ENCODE measurements around the gene ARL4D.

The ARL4D gene

DNA sequence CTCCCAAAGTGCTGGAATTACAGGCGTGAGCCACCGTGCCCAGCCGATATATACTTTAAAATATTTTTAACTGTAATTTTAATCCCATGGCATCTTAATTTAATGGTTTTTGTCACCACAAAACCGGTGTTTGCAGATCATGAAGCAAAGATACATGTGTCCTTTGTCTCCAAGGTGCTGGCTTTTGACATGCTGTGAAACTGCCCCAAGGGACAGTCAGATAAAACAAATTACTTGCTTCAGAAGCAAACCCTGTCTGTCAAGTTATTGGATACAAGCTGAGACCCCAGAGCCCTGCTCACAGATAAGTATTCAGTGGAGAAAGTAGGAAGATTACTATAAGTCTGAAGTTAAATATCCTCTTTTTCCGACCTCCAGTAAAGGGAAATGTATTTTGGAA, 39.8 kb downstream of the ARL4D start:
- no peak for DNase-seq (ENCODE audit: low read depth)
- no peak for TF ChIP-seq CTCF (IDR thresholded peaks at IDR 0.05; ENCODE audit: insufficient read depth, low read depth, low read length, missing control alignments)
- H3K4me3 ChIP-seq (ENCODE audit: low read length), result no peak overlapping the region

- TF ChIP-seq CTCF (IDR thresholded peaks at IDR 0.05; ENCODE audit: insufficient read depth, low read depth, low read length, missing control alignments), result no peak
- DNase-seq (ENCODE audit: low read depth), result no peak
- no peak overlapping the region for H3K4me3 ChIP-seq (ENCODE audit: low read length)
Observed at GRCh38 chr17:43439041-43439440, 40.2 kb downstream of the ARL4D start.

- TF ChIP-seq CTCF (IDR thresholded peaks at IDR 0.05; ENCODE audit: insufficient read depth, low read depth, low read length, missing control alignments), result no peak
- peak; percentile 69 for DNase-seq (ENCODE audit: low read depth)
Observed at GRCh38 chr17:43442711-43443110, 43.9 kb downstream of the ARL4D start.

GRCh38 chr17:43443381-43443780, 44.6 kb downstream of the ARL4D start:
- TF ChIP-seq CTCF (IDR thresholded peaks at IDR 0.05; ENCODE audit: insufficient read depth, low read depth, low read length, missing control alignments), result no peak
- DNase-seq (ENCODE audit: low read depth), result no peak
- H3K4me3 ChIP-seq (ENCODE audit: low read length), result no peak overlapping the region

More at GRCh38 chr17:43442711-43443110, 43.9 kb downstream of the ARL4D start:
- H3K4me3 ChIP-seq (ENCODE audit: low read length), result no peak overlapping the region

DNA sequence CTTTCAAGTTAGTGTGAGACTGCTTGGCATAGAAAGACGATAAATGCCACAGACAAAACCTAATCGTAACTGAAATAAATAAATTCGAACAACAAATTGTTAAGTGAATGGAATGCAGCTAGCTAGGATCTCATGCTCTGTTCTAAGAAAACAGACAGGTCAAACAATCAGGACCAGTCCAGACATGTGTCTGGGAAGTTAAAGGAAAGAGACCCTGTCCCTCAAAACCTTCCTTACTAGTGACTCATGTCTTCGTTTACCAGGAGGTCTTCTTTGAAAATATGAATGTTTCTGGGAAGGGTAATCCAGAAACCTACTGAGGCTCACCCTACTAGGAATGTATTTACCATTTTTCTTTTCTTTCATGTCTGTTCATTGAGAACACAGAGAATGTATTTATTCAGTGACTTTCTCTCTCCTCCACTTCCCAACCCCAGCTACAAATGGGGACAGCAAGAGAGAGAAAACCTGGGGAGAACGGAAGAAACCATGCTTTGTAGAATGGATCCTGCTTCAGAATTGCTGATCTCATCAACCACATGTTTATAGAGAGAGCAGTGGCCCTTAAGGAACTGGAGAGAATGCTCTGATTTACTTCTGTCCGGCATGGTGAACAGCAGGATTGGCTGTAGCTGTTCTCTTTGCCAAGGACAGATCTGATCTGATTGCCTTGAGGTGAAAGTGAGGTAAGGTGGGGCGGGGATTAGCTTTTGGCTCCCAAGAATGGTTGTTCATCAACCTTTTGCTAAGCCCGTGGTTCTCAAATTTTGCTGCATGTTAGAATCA, 45.6 kb downstream of the ARL4D start:
- H3K4me3 ChIP-seq (ENCODE audit: low read length), result no peak overlapping the region
- peak; percentile 80 for DNase-seq (ENCODE audit: low read depth)
- no peak for TF ChIP-seq CTCF (IDR thresholded peaks at IDR 0.05; ENCODE audit: insufficient read depth, low read depth, low read length, missing control alignments)

DNA sequence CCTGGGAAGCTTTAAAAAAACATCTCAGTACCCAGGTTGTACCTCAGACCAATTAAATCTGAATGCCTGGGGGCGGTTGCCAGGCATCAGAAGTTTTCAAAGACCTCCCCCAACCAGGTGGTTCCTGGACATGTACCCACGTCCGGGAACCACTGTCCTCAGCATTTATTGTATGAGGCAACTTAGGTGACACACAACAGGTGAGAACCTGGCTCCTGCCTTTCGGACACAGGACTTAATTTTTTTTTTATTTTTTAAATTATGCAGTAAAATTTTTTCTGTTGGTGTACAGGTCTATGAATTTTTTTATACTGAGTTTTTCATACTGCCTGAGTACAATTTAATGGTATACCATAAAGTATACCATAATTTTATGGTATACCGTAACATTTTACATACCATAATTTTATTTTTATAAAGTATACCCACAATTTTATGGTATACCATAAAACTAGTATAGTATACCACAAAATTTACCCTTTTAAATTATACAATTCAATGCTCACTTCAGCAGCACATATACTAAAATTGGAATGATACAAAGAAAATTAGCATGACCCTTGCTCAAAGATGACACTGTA, 46.3 kb downstream of the ARL4D start:
- TF ChIP-seq CTCF (IDR thresholded peaks at IDR 0.05; ENCODE audit: insufficient read depth, low read depth, low read length, missing control alignments), result peak; percentile 8
- no peak overlapping the region for H3K4me3 ChIP-seq (ENCODE audit: low read length)
- DNase-seq (ENCODE audit: low read depth), result no peak
